ENCODE data around the gene HDAC9. TPM values are rescaled to one million over a fixed set of nuclear protein-coding genes. Genes with fewer than 3 reads are reported as not detected.

HDAC9 gene
- total RNA-seq, 2 experiments from 2014 or later: 1.5 to 3.0 TPM

- H3K27me3 Mint-ChIP-seq: no peaks in the 10 kb centered on the region
- ATAC-seq (peak; percentile 78), DNase-seq (peak; percentile 83)
- no peaks in the 10 kb centered on the region for H3K4me1 Mint-ChIP-seq (ENCODE audit: low read depth)
- H3K9me3 Mint-ChIP-seq: no peaks in the 10 kb centered on the region
- TF ChIP-seq CTCF (IDR thresholded peaks at IDR 0.05): peak; percentile 90
- no peak overlapping the region for H3K4me3 Mint-ChIP-seq
- intact Hi-C loops (cut with micrococcal nuclease): no loop called here
- no peak overlapping the region for H3K27ac Mint-ChIP-seq
- H3K36me3 Mint-ChIP-seq (ENCODE audit: low read depth): no peaks in the 10 kb centered on the region
- POLR2A ChIA-PET: no interaction called here
- CTCF ChIA-PET: interaction anchor here (0.6 to 2.7 kb wide), 32 partner anchors 8 to 985 kb away, joined by 3 to 29 read pairs (median 3); partner anchors contain the start of gene HDAC9
Observed at GRCh38 chr7:18666107-18666728, 170.7 kb downstream of the HDAC9 start.

GRCh38 chr7:18667466-18667865, 171.9 kb downstream of the HDAC9 start:
- CTCF ChIA-PET: interaction anchor here (1.8 to 2.3 kb wide), 2 partner anchors 77 to 315 kb away, joined by 11 read pairs; no protein-coding TSS in a partner anchor
- no peaks in the 10 kb centered on the region for H3K36me3 Mint-ChIP-seq (ENCODE audit: low read depth)
- no peaks in the 10 kb centered on the region for H3K4me1 Mint-ChIP-seq (ENCODE audit: low read depth)
- H3K9me3 Mint-ChIP-seq: no peaks in the 10 kb centered on the region
- POLR2A ChIA-PET: no interaction called here
- no peaks in the 10 kb centered on the region for H3K27me3 Mint-ChIP-seq
- no peak overlapping the region for H3K27ac Mint-ChIP-seq
- ATAC-seq: no peak
- DNase-seq: no peak
- H3K4me3 Mint-ChIP-seq: no peak overlapping the region
- no peak for TF ChIP-seq CTCF (IDR thresholded peaks at IDR 0.05)
- intact Hi-C loops (cut with micrococcal nuclease): no loop called here

DNA sequence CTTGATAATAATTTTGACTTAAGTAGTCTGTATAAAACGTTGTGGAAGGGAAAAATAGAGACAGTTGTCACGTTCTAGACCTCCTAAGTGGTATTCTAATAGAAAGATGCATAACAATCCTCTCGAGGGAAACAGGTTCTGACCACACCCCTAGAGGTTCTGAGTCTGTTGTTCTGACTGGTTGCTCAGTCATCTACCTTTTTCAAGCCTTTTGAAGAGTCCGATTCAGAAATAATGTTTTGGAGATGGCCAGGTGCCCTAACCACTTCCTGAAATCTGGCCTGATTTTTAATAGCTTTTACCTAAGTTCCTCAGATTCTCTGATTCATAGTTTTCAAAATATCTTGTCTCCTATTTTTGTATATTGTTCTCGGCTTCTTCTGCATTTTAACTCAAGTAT, 175.6 kb downstream of the HDAC9 start:
- no peak for DNase-seq
- Mint-ChIP-seq H3K9me3 (no peaks in the 10 kb centered on the region), H3K27me3 (no peaks in the 10 kb centered on the region), H3K27ac (no peak overlapping the region), H3K4me3 (no peak overlapping the region), H3K4me1 (ENCODE audit: low read depth) (no peaks in the 10 kb centered on the region), H3K36me3 (ENCODE audit: low read depth) (no peaks in the 10 kb centered on the region)
- CTCF ChIA-PET: no interaction called here
- TF ChIP-seq CTCF (IDR thresholded peaks at IDR 0.05): no peak
- intact Hi-C loops (cut with micrococcal nuclease): no loop called here
- ATAC-seq: no peak
- POLR2A ChIA-PET: no interaction called here

DNA sequence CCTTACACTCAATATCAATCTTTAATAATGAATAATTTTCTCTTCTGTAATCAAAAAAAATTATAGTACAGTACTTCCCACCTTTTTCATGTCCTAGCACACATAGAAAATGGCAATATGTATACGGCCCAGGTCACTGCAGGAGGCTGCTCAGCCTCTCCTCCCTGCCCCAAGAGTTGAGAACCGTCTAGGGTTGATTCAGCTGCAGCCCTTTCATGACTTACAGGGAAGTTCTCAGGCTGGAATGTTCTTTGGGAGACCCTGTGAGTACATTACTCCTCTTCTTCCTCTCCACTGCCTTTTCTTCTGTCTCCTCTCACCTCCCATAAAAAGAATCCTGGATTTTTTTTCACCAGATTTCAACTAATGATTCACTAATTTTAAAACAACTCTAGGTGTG, 180.0 kb downstream of the HDAC9 start:
- no peaks in the 10 kb centered on the region for H3K4me1 Mint-ChIP-seq (ENCODE audit: low read depth)
- no peaks in the 10 kb centered on the region for H3K27me3 Mint-ChIP-seq
- POLR2A ChIA-PET: no interaction called here
- no peak for TF ChIP-seq CTCF (IDR thresholded peaks at IDR 0.05)
- no peak overlapping the region for H3K4me3 Mint-ChIP-seq
- ATAC-seq: no peak
- CTCF ChIA-PET: interaction anchor here (0.9 kb wide), 1 partner anchor 9 kb away, joined by 3 read pairs; no protein-coding TSS in a partner anchor
- H3K9me3 Mint-ChIP-seq: no peaks in the 10 kb centered on the region
- no peaks in the 10 kb centered on the region for H3K36me3 Mint-ChIP-seq (ENCODE audit: low read depth)
- no peak overlapping the region for H3K27ac Mint-ChIP-seq
- no peak for DNase-seq
- intact Hi-C loops (cut with micrococcal nuclease): no loop called here

DNA sequence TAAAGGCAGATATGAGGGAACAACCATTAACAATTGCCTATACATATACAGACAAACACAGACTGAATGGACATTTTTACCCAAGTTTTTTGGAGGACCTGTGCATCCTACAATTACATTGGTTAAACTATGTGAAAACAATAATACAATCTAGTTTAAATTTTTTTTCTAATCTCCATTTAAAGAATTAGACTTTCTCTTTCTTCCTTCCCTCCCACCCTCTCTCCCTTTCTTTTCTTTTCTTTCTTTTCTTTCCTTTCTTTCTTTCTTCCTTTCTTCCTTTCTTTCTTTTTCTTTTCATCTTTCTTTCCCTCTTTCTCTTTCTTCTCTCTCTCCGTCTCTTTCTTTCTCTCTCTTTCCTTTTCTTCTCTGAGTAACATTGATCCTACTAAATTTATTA, 183.7 kb downstream of the HDAC9 start:
- Mint-ChIP-seq H3K4me1 (ENCODE audit: low read depth) (no peaks in the 10 kb centered on the region), H3K4me3 (no peak overlapping the region), H3K27ac (no peak overlapping the region), H3K9me3 (no peaks in the 10 kb centered on the region), H3K36me3 (ENCODE audit: low read depth) (no peaks in the 10 kb centered on the region), H3K27me3 (no peaks in the 10 kb centered on the region)
- TF ChIP-seq CTCF (IDR thresholded peaks at IDR 0.05): no peak
- DNase-seq (no peak), ATAC-seq (no peak)
- ChIA-PET POLR2A (no interaction called here), CTCF (no interaction called here)
- intact Hi-C loops (cut with micrococcal nuclease): no loop called here

Measured in activated CD8-positive, alpha-beta T cell treated with anti-CD3 and anti-CD28 coated beads for 36 hours (primary cell).